Pancreas (tissue), 10 donors: ENCODE results near the gene TSPAN14. TPM values are rescaled to one million over a fixed set of nuclear protein-coding genes. Genes with fewer than 3 reads are reported as not detected.

Experiments used
- ATAC-seq, 4 donors: fragments of 200-7000 bp; cut with Tn5 transposase; one replicate each; pipeline versions ENCODE4 v1.8.0 to v1.9.1; 2020; ENCODE audit warnings: mild to moderate bottlenecking in 4 of 4, moderate library complexity in 4 of 4
- DNase-seq, 6 donors: peaks; one replicate each; pipeline ENCODE4 v3.0.0-alpha.2; 2020
- FAIRE-seq: peaks from 2 replicates; lab custom pipeline; 2012; peaks lifted over from hg19 to GRCh38; lab: Jason Lieb, UNC
- H3K27ac ChIP-seq, 4 donors: fragments of 200-600 bp; sonication (generic); 1 replicate in 3 of 4; 2 replicates in 1 of 4; pipeline versions ENCODE4 v1.5.0 to v1.8.0; 2020
- H3K27me3 ChIP-seq, 4 donors: fragments of 200-600 bp; one replicate each; pipeline ENCODE4 v1.8.0; 2021
- H3K36me3 ChIP-seq, 3 donors: fragments of 200-600 bp; sonication (generic) in 1 of 3; one replicate each; pipeline versions ENCODE4 v1.5.0 to v1.8.0; 2020 to 2021
- H3K4me1 ChIP-seq, 3 donors: fragments of 200-600 bp; one replicate each; pipeline ENCODE4 v1.8.0; 2021
- H3K4me3 ChIP-seq, 4 donors: fragments of 200-600 bp; sonication (generic) in 2 of 4; one replicate each; pipeline versions ENCODE4 v1.5.0 to v1.8.0; 2020 to 2021
- H3K9me3 ChIP-seq, 4 donors: fragments of 200-600 bp; one replicate each; pipeline ENCODE4 v1.8.0; 2021
- CTCF ChIP-seq, 4 donors: fragments of 200-600 bp; sonication (generic) in 3 of 4; IDR thresholded peaks; one replicate each; pipeline versions ENCODE4 v1.5.0 to v1.8.0; 2021; ENCODE audit warnings: antibody characterized with exemption in 4 of 4
- WGBS, 2 donors: extraction: QIAGEN DNeasy Blood & Tissue Kit; methylation state at CpG; one replicate each; pipeline ENCODE4 v1.1.7; 2013; 5-methylcytosine and 5-hydroxymethylcytosine counted together
- intact Hi-C, 3 donors: fragments of 100-400 bp; cut with DNase I; formaldehyde crosslinking; loops; one replicate each; pipeline versions ENCODE4 v1.11.1 to v1.14.2; 2022
- polyA plus RNA-seq, 2 donors: library from polyadenylated mRNA; stranded (reverse); fragments of 200-250 nt; gene quantifications; one replicate each; pipeline ENCODE4 v1.2.3, GENCODE V29; 2013
- total RNA-seq, 6 donors: library from RNA; stranded (reverse); fragmentation: NEBNext Ultra II Directional in 4 of 6; extraction: Animal tissue kit (Norgen Biotek cat#: 25700) in 4 of 6; gene quantifications; one replicate each; pipeline versions ENCODE4 v1.2.1 to v1.2.4, GENCODE V29; 2021 to 2023
- donor health status: healthy with polysubstance abuse.
- donor health status: DM: no; HTN: no; CAD: no; lungs with moderate emphysema.
- donor health status: DM: no; HTN: no; CAD: no.
- donor health status: control.
- donor health status: control.
- donor health status: Bipolar disorder and iron deficiency.
- donor health status: DM: yes; HTN: yes; CAD: no.
- donor health status: DM: no; HTN: no; CAD: no.
- donor health status: DM: no; HTN: no; CAD: no.
- donor health status: DM: yes; HTN: yes; CAD: no.

TSPAN14 gene
- total and polyA plus RNA-seq, 8 donors, result 10.6 to 61.9 (median 23.2) TPM

GRCh38 chr10:80407812-80408241 is 46.3 kb upstream of the TSPAN14 start:
- FAIRE-seq, result no peak
- Histone ChIP-seq H3K27me3 (no peaks in the 10 kb centered on the region), H3K27ac (peak overlapping the region; percentile 56 to 80 (median 73)), H3K4me3 (peak overlapping the region; percentile 68 to 100 (median 78)), H3K9me3 (no peaks in the 10 kb centered on the region), H3K36me3 (no peaks in the 10 kb centered on the region), H3K4me1 (peaks cover 0 to 7% (median 5%) of the 10 kb centered on the region in 3 donors)
- no peak for TF ChIP-seq CTCF (IDR thresholded peaks at IDR 0.05)
- DNase-seq, result peak in 2 of 6 donors; percentile 28 to 66
- ATAC-seq, result peak; percentile 53 to 71 (median 66)
- intact Hi-C loops, result no loop called here
- 4% methylated on average over 16 of the region's 16 CpGs for WGBS, 2 donors

GRCh38 chr10:80408242-80409101 is 45.6 kb upstream of the TSPAN14 start, which contains the start of gene PRXL2A:
TSS of gene PRXL2A (plus strand) at chr10:80408551. CDS start at chr10:80420468, 11,917 bp downstream.
- Histone ChIP-seq H3K27ac (peak within 1 kb of the TSS; percentile 56 to 80 (median 73)), H3K27me3 (no peaks in the 10 kb centered on the region), H3K36me3 (no peaks in the 10 kb centered on the region), H3K9me3 (no peaks in the 10 kb centered on the region), H3K4me3 (peak within 1 kb of the TSS; percentile 68 to 100 (median 78)), H3K4me1 (peaks cover 0 to 7% (median 5%) of the 10 kb centered on the region in 3 donors)
- ATAC-seq (peak; percentile 94 to 96 (median 96)), FAIRE-seq (no peak), DNase-seq (peak; percentile 82 to 94 (median 88))
- 1% methylated on average over 80 to 96 of the region's 96 CpGs for WGBS, 2 donors
- intact Hi-C loops, result no loop called here
- TF ChIP-seq CTCF (IDR thresholded peaks at IDR 0.05), result no peak

- WGBS, 2 donors, result 22 to 28% methylated on average over 12 of the region's 12 CpGs
- intact Hi-C loops, result no loop called here
- ATAC-seq (peak; percentile 2 to 4 (median 4)), FAIRE-seq (no peak), DNase-seq (peak in 1 of 6 donors; percentile 58)
- H3K4me1 ChIP-seq, result peaks cover 0 to 7% (median 5%) of the 10 kb centered on the region in 3 donors
- no peak for TF ChIP-seq CTCF (IDR thresholded peaks at IDR 0.05)
- H3K27me3 ChIP-seq, result no peaks in the 10 kb centered on the region
- H3K36me3 ChIP-seq, result no peaks in the 10 kb centered on the region
- H3K27ac ChIP-seq, result peak overlapping the region; percentile 56 to 80 (median 73)
- H3K9me3 ChIP-seq, result no peaks in the 10 kb centered on the region
- H3K4me3 ChIP-seq, result peak overlapping the region; percentile 68 to 100 (median 78)
These were observed 45.0 kb upstream of the TSPAN14 start for GRCh38 chr10:80409121-80409520.

GRCh38 chr10:80410122-80410521 is 44.0 kb upstream of the TSPAN14 start:
- H3K4me3 ChIP-seq, result no peak overlapping the region
- FAIRE-seq (no peak), DNase-seq (no peak), ATAC-seq (no peak)
- WGBS, 2 donors, result 63 to 64% methylated on average over 2 of the region's 2 CpGs
- TF ChIP-seq CTCF (IDR thresholded peaks at IDR 0.05), result no peak
- H3K9me3 ChIP-seq, result no peaks in the 10 kb centered on the region
- peaks cover 0 to 14% (median 7%) of the 10 kb centered on the region in 3 donors for H3K4me1 ChIP-seq
- H3K36me3 ChIP-seq, result no peaks in the 10 kb centered on the region
- intact Hi-C loops, result no loop called here
- no peaks in the 10 kb centered on the region for H3K27me3 ChIP-seq
- H3K27ac ChIP-seq, result no peak overlapping the region
